ENCODE data around the gene PACRG. TPM values are rescaled to one million over a fixed set of nuclear protein-coding genes. Genes with fewer than 3 reads are reported as not detected.

Gene PACRG
- total RNA-seq, 1 experiment from 2014 or later = 0.59 TPM

GRCh38 chr6:162825597-162825996 is 97.8 kb downstream of the PACRG start:
- Histone ChIP-seq H3K4me3 (ENCODE audit: low read depth in 2 of 2, low read length in 2 of 2) (no peak overlapping the region), H3K27ac (ENCODE audit: low read length) (no peak overlapping the region), H3K27me3 (ENCODE audit: control insufficient read depth, insufficient read depth, low read length) (no peaks in the 10 kb centered on the region), H3K36me3 (ENCODE audit: control insufficient read depth, insufficient read depth, low read length) (no peaks in the 10 kb centered on the region), H3K4me1 (ENCODE audit: control insufficient read depth, insufficient read depth, low read length) (no peaks in the 10 kb centered on the region), H3K9me3 (ENCODE audit: control insufficient read depth, insufficient read depth, low read depth, low read length) (no peaks in the 10 kb centered on the region)
- POLR2A ChIA-PET = no interaction called here
- ATAC-seq = no peak
- no peak for TF ChIP-seq TCF7L2 (IDR thresholded peaks at IDR 0.05; ENCODE audit: low read depth, low read length)
- TF ChIP-seq, protein P1, sequence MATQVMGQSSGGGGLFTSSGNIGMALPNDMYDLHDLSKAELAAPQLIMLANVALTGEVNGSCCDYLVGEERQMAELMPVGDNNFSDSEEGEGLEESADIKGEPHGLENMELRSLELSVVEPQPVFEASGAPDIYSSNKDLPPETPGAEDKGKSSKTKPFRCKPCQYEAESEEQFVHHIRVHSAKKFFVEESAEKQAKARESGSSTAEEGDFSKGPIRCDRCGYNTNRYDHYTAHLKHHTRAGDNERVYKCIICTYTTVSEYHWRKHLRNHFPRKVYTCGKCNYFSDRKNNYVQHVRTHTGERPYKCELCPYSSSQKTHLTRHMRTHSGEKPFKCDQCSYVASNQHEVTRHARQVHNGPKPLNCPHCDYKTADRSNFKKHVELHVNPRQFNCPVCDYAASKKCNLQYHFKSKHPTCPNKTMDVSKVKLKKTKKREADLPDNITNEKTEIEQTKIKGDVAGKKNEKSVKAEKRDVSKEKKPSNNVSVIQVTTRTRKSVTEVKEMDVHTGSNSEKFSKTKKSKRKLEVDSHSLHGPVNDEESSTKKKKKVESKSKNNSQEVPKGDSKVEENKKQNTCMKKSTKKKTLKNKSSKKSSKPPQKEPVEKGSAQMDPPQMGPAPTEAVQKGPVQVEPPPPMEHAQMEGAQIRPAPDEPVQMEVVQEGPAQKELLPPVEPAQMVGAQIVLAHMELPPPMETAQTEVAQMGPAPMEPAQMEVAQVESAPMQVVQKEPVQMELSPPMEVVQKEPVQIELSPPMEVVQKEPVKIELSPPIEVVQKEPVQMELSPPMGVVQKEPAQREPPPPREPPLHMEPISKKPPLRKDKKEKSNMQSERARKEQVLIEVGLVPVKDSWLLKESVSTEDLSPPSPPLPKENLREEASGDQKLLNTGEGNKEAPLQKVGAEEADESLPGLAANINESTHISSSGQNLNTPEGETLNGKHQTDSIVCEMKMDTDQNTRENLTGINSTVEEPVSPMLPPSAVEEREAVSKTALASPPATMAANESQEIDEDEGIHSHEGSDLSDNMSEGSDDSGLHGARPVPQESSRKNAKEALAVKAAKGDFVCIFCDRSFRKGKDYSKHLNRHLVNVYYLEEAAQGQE (IDR thresholded peaks at IDR 0.05; ENCODE audit: insufficient read depth in 1 of 2, low read depth in 2 of 2, low read length in 1 of 2) = no peak
- TF ChIP-seq CTCF (IDR thresholded peaks at IDR 0.05) = no peak
- no peak for TF ChIP-seq SIN3A (IDR thresholded peaks at IDR 0.05; ENCODE audit: borderline replicate concordance, insufficient read depth, low read depth, low read length)
- no peak for TF ChIP-seq POLR2AphosphoS5 (IDR thresholded peaks at IDR 0.05; ENCODE audit: low read depth, low read length)
- intact Hi-C loops (cut with micrococcal nuclease; ENCODE audit: unreplicated experiment) = no loop called here
- no peak for DNase-seq (ENCODE audit: low read depth, low spot score)
- in situ Hi-C loops (cut with HindIII; ENCODE audit: low pct_unique_long_range_greater_than_20kb, low sequenced_read_pairs) = no loop called here
- no TSS peak for BruUV-seq (replicated peaks)
- CTCF ChIA-PET = no interaction called here

- H3K36me3 ChIP-seq (ENCODE audit: control insufficient read depth, insufficient read depth, low read length) = no peaks in the 10 kb centered on the region
- ChIA-PET POLR2A (no interaction called here), CTCF (no interaction called here)
- H3K27ac ChIP-seq (ENCODE audit: low read length) = no peak overlapping the region
- TF ChIP-seq TCF7L2 (IDR thresholded peaks at IDR 0.05; ENCODE audit: low read depth, low read length) (no peak), CTCF (IDR thresholded peaks at IDR 0.05) (no peak), POLR2AphosphoS5 (IDR thresholded peaks at IDR 0.05; ENCODE audit: low read depth, low read length) (no peak)
- intact Hi-C loops (cut with micrococcal nuclease; ENCODE audit: unreplicated experiment) = no loop called here
- in situ Hi-C loops (cut with HindIII; ENCODE audit: low pct_unique_long_range_greater_than_20kb, low sequenced_read_pairs) = no loop called here
- no peak for ATAC-seq
- BruUV-seq (replicated peaks) = no TSS peak
- no peaks in the 10 kb centered on the region for H3K27me3 ChIP-seq (ENCODE audit: control insufficient read depth, insufficient read depth, low read length)
- H3K4me1 ChIP-seq (ENCODE audit: control insufficient read depth, insufficient read depth, low read length) = no peaks in the 10 kb centered on the region
- H3K9me3 ChIP-seq (ENCODE audit: control insufficient read depth, insufficient read depth, low read depth, low read length) = no peaks in the 10 kb centered on the region
- H3K4me3 ChIP-seq (ENCODE audit: low read depth in 2 of 2, low read length in 2 of 2) = no peak overlapping the region
- no peak for DNase-seq (ENCODE audit: low read depth, low spot score)
These were observed 101.4 kb downstream of the PACRG start for GRCh38 chr6:162829013-162829742.
